ENCODE data around the gene SERPING1.

- no peak for TF ChIP-seq CREB1 (IDR thresholded peaks at IDR 0.05; ENCODE audit: low read depth)
- TF ChIP-seq CEBPB (IDR thresholded peaks at IDR 0.05) = no peak
- TF ChIP-seq RAD21 (IDR thresholded peaks at IDR 0.05; ENCODE audit: low read depth) = no peak
- TF ChIP-seq EGR1 (IDR thresholded peaks at IDR 0.05) = no peak
- no peak for TF ChIP-seq TAF1 (IDR thresholded peaks at IDR 0.05; ENCODE audit: low read depth)
- TF ChIP-seq, protein P1, sequence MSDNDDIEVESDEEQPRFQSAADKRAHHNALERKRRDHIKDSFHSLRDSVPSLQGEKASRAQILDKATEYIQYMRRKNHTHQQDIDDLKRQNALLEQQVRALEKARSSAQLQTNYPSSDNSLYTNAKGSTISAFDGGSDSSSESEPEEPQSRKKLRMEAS (IDR thresholded peaks at IDR 0.05) = no peak
- TF ChIP-seq TCF12 (IDR thresholded peaks at IDR 0.05; ENCODE audit: low read depth) = no peak
- no peak for TF ChIP-seq YY1 (IDR thresholded peaks at IDR 0.05; ENCODE audit: low read depth)
- no peak for TF ChIP-seq ZBTB7A (IDR thresholded peaks at IDR 0.05; ENCODE audit: low read depth)
- no peak for TF ChIP-seq EP300 (IDR thresholded peaks at IDR 0.05; ENCODE audit: borderline replicate concordance)
Observed at GRCh38 chr11:57597461-57597915, at the start of gene SERPING1.

All from Ishikawa (cell line).